Breast epithelium (tissue), 4 donors: ENCODE data around the gene SLC22A17. TPM values are rescaled to one million over a fixed set of nuclear protein-coding genes. Genes with fewer than 3 reads are reported as not detected.
"Not testable (repeated sequence)": the region's sequence is repeated elsewhere in the genome, so short reads cannot be mapped to it uniquely, and the experiment has no call there.

Experiments
- DNase-seq, 2 donors: peaks; one replicate each; pipeline ENCODE4 v3.0.0-alpha.2; 2019; ENCODE audit warnings: low spot score in 2 of 2
- H3K27ac ChIP-seq, 2 donors: fragments of 200-600 bp; sonication (generic) in 1 of 2; one replicate each; pipeline ENCODE4 v1.5.1; 2016 to 2019; ENCODE audit warnings: mild to moderate bottlenecking in 1 of 2
- H3K27me3 ChIP-seq, 2 donors: fragments of 200-600 bp; sonication (generic) in 1 of 2; one replicate each; pipeline versions ENCODE4 v1.5.1 to v1.6.0; 2017 to 2019; ENCODE audit warnings: control low read depth in 1 of 2, mild to moderate bottlenecking in 1 of 2
- H3K36me3 ChIP-seq: fragments of 200-600 bp; one replicate; pipeline ENCODE4 v1.5.1; 2019
- H3K4me1 ChIP-seq, 2 donors: fragments of 200-600 bp; sonication (generic); one replicate each; pipeline ENCODE4 v1.5.1; 2016 to 2019; ENCODE audit warnings: control low read depth in 1 of 2
- H3K4me3 ChIP-seq, 3 donors: fragments of 200-600 bp; sonication (generic); 1 replicate in 2 of 3; 2 replicates in 1 of 3; pipeline ENCODE4 v1.5.1; 2016 to 2019; ENCODE audit warnings: mild to moderate bottlenecking in 3 of 3, moderate library complexity in 2 of 3
- H3K9me3 ChIP-seq, 2 donors: fragments of 200-600 bp; sonication (generic) in 1 of 2; one replicate each; pipeline ENCODE4 v1.5.1; 2016 to 2019; ENCODE audit warnings: control low read depth in 1 of 2
- CTCF ChIP-seq, 3 donors: fragments of 450-650 bp; IDR thresholded peaks; one replicate each; pipeline ENCODE4 v1.5.1; 2016 to 2017; ENCODE audit warnings: antibody characterized with exemption in 3 of 3, mild to moderate bottlenecking in 3 of 3, moderate library complexity in 3 of 3
- POLR2A ChIP-seq: fragments of 450-650 bp; IDR thresholded peaks from one replicate; pipeline ENCODE4 v1.6.1; 2016; ENCODE audit warnings: antibody characterized with exemption, mild to moderate bottlenecking, moderate library complexity
- POLR2AphosphoS5 ChIP-seq, 3 donors: sonication (generic); formaldehyde crosslinking; IDR thresholded peaks; one replicate each; pipeline ENCODE4 v1.6.1; 2017; ENCODE audit warnings: antibody characterized with exemption in 3 of 3
- intact Hi-C: fragments of 100-400 bp; cut with DNase I; formaldehyde crosslinking; loops from one replicate; pipeline ENCODE4 v1.15.1; 2023; ENCODE audit warnings: low total_unique reads
- total RNA-seq, 3 donors: library from RNA; depleted of rRNA; stranded (reverse); fragments of >200 nt; gene quantifications; one replicate each; pipeline ENCODE4 v1.1.0, GENCODE V29; 2016

The SLC22A17 gene
- total RNA-seq, result 10 to 100 TPM in 2 of 3 donors, 1 to 10 TPM in 1; 6.4 to 53.7 (median 52.1) TPM

GRCh38 chr14:23352506-23353432, at the start of gene SLC22A17:
Gene SLC22A17 (minus strand): TSS chr14:23352887.
- DNase-seq, result peak; percentile 76 to 85
- Histone ChIP-seq H3K27ac (peak within 1 kb of the TSS; percentile 48 to 75), H3K4me1 (no peaks in the 10 kb centered on the region), H3K36me3 (no peaks in the 10 kb centered on the region), H3K9me3 (no peaks in the 10 kb centered on the region), H3K27me3 (no peaks in the 10 kb centered on the region), H3K4me3 (peak within 1 kb of the TSS; percentile 50 to 89 (median 78))
- intact Hi-C loops, result no loop called here
- TF ChIP-seq POLR2A, result peak; percentile 48
- TF ChIP-seq POLR2AphosphoS5 (IDR thresholded peaks at IDR 0.05), result peak in 2 of 3 donors; percentile 28 to 65
- no peak for TF ChIP-seq CTCF (IDR thresholded peaks at IDR 0.05)

- Histone ChIP-seq H3K36me3 (no peaks in the 10 kb centered on the region), H3K4me3 (no peak overlapping the region), H3K4me1 (no peaks in the 10 kb centered on the region), H3K27ac (no peak overlapping the region), H3K9me3 (no peaks in the 10 kb centered on the region), H3K27me3 (peaks cover 0 to 31% of the 10 kb centered on the region in 2 donors)
- intact Hi-C loops, result no loop called here
- no peak for DNase-seq
- no peak for TF ChIP-seq CTCF (IDR thresholded peaks at IDR 0.05)
- TF ChIP-seq POLR2A, result no peak
- no peak for TF ChIP-seq POLR2AphosphoS5 (IDR thresholded peaks at IDR 0.05)
These were observed 48.6 kb upstream of the SLC22A17 start for GRCh38 chr14:23401291-23401690.

GRCh38 chr14:23400496-23401149, 47.9 kb upstream of the SLC22A17 start:
- H3K4me3 ChIP-seq, H3K36me3 ChIP-seq, intact Hi-C loops, H3K27ac ChIP-seq, H3K9me3 ChIP-seq, H3K4me1 ChIP-seq, DNase-seq: not testable (repeated sequence)
- H3K27me3 ChIP-seq, result peaks cover 0 to 24% of the 10 kb centered on the region in 2 donors

GRCh38 chr14:23399591-23399990, 46.9 kb upstream of the SLC22A17 start:
- H3K4me3 ChIP-seq, result no peak overlapping the region
- peaks cover 0 to 14% of the 10 kb centered on the region in 2 donors for H3K27me3 ChIP-seq
- TF ChIP-seq POLR2A, result no peak
- TF ChIP-seq POLR2AphosphoS5 (IDR thresholded peaks at IDR 0.05), result no peak
- TF ChIP-seq CTCF (IDR thresholded peaks at IDR 0.05), result no peak
- H3K9me3 ChIP-seq, result no peaks in the 10 kb centered on the region
- no peaks in the 10 kb centered on the region for H3K36me3 ChIP-seq
- no peaks in the 10 kb centered on the region for H3K4me1 ChIP-seq
- no peak overlapping the region for H3K27ac ChIP-seq
- no peak for DNase-seq
- intact Hi-C loops, result no loop called here

GRCh38 chr14:23399136-23399535, 46.4 kb upstream of the SLC22A17 start:
- DNase-seq, result no peak
- no peak overlapping the region for H3K4me3 ChIP-seq

GRCh38 chr14:23398348-23398747, 45.7 kb upstream of the SLC22A17 start:
- no peak overlapping the region for H3K27ac ChIP-seq
- intact Hi-C loops, result no loop called here
- DNase-seq, result no peak
- H3K27me3 ChIP-seq, result peaks cover 0 to 9% of the 10 kb centered on the region in 2 donors
- no peaks in the 10 kb centered on the region for H3K36me3 ChIP-seq
- H3K4me1 ChIP-seq, result no peaks in the 10 kb centered on the region
- H3K9me3 ChIP-seq, result no peaks in the 10 kb centered on the region
- H3K4me3 ChIP-seq, result no peak overlapping the region
- no peak for TF ChIP-seq POLR2AphosphoS5 (IDR thresholded peaks at IDR 0.05)
- TF ChIP-seq CTCF (IDR thresholded peaks at IDR 0.05), result no peak
- TF ChIP-seq POLR2A, result no peak

More at GRCh38 chr14:23399136-23399535, 46.4 kb upstream of the SLC22A17 start:
- no peak for TF ChIP-seq POLR2AphosphoS5 (IDR thresholded peaks at IDR 0.05)
- Histone ChIP-seq H3K9me3 (no peaks in the 10 kb centered on the region), H3K36me3 (no peaks in the 10 kb centered on the region), H3K27me3 (peaks cover 0 to 9% of the 10 kb centered on the region in 2 donors), H3K27ac (no peak overlapping the region), H3K4me1 (no peaks in the 10 kb centered on the region)
- intact Hi-C loops, result no loop called here
